Measurements from ENCODE around the gene PSIP1. TPM values are rescaled to one million over a fixed set of nuclear protein-coding genes. Genes with fewer than 3 reads are reported as not detected.

Gene PSIP1
- total and polyA plus RNA-seq, 2 donors (not counting 1 experiment from before 2014, with no cell fraction given): 19.7 to 124 TPM

- intact Hi-C loops (cut with micrococcal nuclease): loop anchor here (1.0 to 2.0 kb wide), 5 partner anchors 88 to 211 kb away; partner anchors contain the start of genes PSIP1 and TTC39B
- H3K4me3 ChIP-seq (ENCODE audit: control extremely low read depth in 1 of 5, extremely low read depth in 1 of 5, insufficient read depth in 1 of 5, low read depth in 2 of 5, low read length in 4 of 5): peak overlapping the region; percentile 42 to 95 (median 87)
- WGBS (ENCODE audit: insufficient coverage): 25% methylated on average over 3 of the region's 9 CpGs
- Mint-ChIP-seq H3K4me3 (peak overlapping the region; percentile 93), H3K27me3 (no peaks in the 10 kb centered on the region), H3K4me1 (peaks cover 36% of the 10 kb centered on the region), H3K27ac (peak overlapping the region; percentile 84), H3K9me3 (ENCODE audit: insufficient read depth) (no peaks in the 10 kb centered on the region)
- POLR2A ChIA-PET: no interaction called here
- H3K27ac ChIP-seq (ENCODE audit: low read length in 2 of 2): peak overlapping the region; percentile 68 to 74
- peak overlapping the region; percentile 75 for H3K4me2 ChIP-seq (replicated peaks; ENCODE audit: low read depth, low read length, poor library complexity, severe bottlenecking)
- peaks cover 26 to 29% of the 10 kb centered on the region in 2 donors for H3K4me1 ChIP-seq (ENCODE audit: control insufficient read depth in 2 of 2, insufficient read depth in 2 of 2, low read length in 2 of 2)
- H4K20me1 ChIP-seq (ENCODE audit: control insufficient read depth, insufficient read depth, low read length, poor library complexity, severe bottlenecking): peaks cover 4% of the 10 kb centered on the region
- peak overlapping the region; percentile 84 for H3K9ac ChIP-seq (ENCODE audit: low read length)
- DNase-seq (no peak), ATAC-seq (ENCODE audit: low read depth) (no peak)
- H3K79me2 ChIP-seq (ENCODE audit: control insufficient read depth, insufficient read depth, low read length): peaks cover 42% of the 10 kb centered on the region
- peaks cover 0 to 4% of the 10 kb centered on the region in 2 experiments for H3K36me3 ChIP-seq (replicated peaks in 1 of 2; ENCODE audit: control extremely low read depth in 1 of 2, control insufficient read depth in 1 of 2, extremely low read depth in 1 of 2, insufficient read depth in 2 of 2, low read length in 1 of 2)
- H2AFZ ChIP-seq (ENCODE audit: insufficient read depth, low read depth, low read length, poor library complexity, severe bottlenecking): peak overlapping the region; percentile 90
- H3K9me3 ChIP-seq (ENCODE audit: control extremely low read depth in 1 of 3, control insufficient read depth in 2 of 3, insufficient read depth in 1 of 3, low read length in 2 of 3): no peaks in the 10 kb centered on the region
- CTCF ChIA-PET: interaction anchor here (0.5 to 3.0 kb wide), 2 partner anchors 11 to 185 kb away, joined by 3 to 8 read pairs; no protein-coding TSS in a partner anchor
- no peaks in the 10 kb centered on the region for H3K27me3 ChIP-seq (replicated peaks in 1 of 4; ENCODE audit: control extremely low read depth in 1 of 4, control insufficient read depth in 3 of 4, insufficient read depth in 4 of 4, low read length in 3 of 4)
- TF ChIP-seq, protein P1, sequence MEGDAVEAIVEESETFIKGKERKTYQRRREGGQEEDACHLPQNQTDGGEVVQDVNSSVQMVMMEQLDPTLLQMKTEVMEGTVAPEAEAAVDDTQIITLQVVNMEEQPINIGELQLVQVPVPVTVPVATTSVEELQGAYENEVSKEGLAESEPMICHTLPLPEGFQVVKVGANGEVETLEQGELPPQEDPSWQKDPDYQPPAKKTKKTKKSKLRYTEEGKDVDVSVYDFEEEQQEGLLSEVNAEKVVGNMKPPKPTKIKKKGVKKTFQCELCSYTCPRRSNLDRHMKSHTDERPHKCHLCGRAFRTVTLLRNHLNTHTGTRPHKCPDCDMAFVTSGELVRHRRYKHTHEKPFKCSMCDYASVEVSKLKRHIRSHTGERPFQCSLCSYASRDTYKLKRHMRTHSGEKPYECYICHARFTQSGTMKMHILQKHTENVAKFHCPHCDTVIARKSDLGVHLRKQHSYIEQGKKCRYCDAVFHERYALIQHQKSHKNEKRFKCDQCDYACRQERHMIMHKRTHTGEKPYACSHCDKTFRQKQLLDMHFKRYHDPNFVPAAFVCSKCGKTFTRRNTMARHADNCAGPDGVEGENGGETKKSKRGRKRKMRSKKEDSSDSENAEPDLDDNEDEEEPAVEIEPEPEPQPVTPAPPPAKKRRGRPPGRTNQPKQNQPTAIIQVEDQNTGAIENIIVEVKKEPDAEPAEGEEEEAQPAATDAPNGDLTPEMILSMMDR (IDR thresholded peaks at IDR 0.05): no peak
- TF ChIP-seq EZH2 (IDR thresholded peaks at IDR 0.05; ENCODE audit: borderline replicate concordance, insufficient read depth, low read depth, low read length, poor library complexity, severe bottlenecking): no peak
Measured at GRCh38 chr9:15421990-15422371, 88.8 kb downstream of the PSIP1 start.

DNA sequence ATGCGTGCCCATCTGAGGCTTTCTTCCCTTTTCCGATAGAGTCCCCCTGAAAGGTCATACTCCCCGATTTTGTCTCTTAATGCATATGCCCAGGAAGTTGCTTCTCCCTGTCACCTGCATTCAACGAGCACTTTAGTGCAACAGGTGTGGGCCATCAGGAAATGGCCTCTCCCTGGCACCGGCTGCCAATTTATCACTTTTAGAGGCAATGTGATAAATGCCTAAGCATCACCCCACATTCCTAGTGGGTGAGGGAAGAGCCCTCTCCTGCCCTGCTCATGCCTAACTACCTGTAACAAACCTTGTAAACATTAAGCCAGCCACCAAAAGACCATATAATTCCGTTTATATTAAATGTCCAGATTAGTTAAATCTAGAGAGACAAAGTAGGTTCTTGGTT is 89.2 kb downstream of the PSIP1 start:
- ChIA-PET CTCF (interaction anchor here (3.0 kb wide), 1 partner anchor 185 kb away, joined by 8 read pairs; no protein-coding TSS in a partner anchor), POLR2A (no interaction called here)
- Histone ChIP-seq H3K9ac (ENCODE audit: low read length) (no peak overlapping the region), H2AFZ (ENCODE audit: insufficient read depth, low read depth, low read length, poor library complexity, severe bottlenecking) (no peak overlapping the region), H3K79me2 (ENCODE audit: control insufficient read depth, insufficient read depth, low read length) (peaks cover 37% of the 10 kb centered on the region), H3K4me1 (ENCODE audit: control insufficient read depth in 2 of 2, insufficient read depth in 2 of 2, low read length in 2 of 2) (peaks cover 24 to 29% of the 10 kb centered on the region in 2 donors), H3K4me3 (ENCODE audit: control extremely low read depth in 1 of 5, extremely low read depth in 1 of 5, insufficient read depth in 1 of 5, low read depth in 2 of 5, low read length in 4 of 5) (no peak overlapping the region), H3K4me2 (replicated peaks; ENCODE audit: low read depth, low read length, poor library complexity, severe bottlenecking) (no peak overlapping the region), H4K20me1 (ENCODE audit: control insufficient read depth, insufficient read depth, low read length, poor library complexity, severe bottlenecking) (peaks cover 4% of the 10 kb centered on the region), H3K36me3 (replicated peaks in 1 of 2; ENCODE audit: control extremely low read depth in 1 of 2, control insufficient read depth in 1 of 2, extremely low read depth in 1 of 2, insufficient read depth in 2 of 2, low read length in 1 of 2) (peaks cover 0 to 4% of the 10 kb centered on the region in 2 experiments), H3K27me3 (replicated peaks in 1 of 4; ENCODE audit: control extremely low read depth in 1 of 4, control insufficient read depth in 3 of 4, insufficient read depth in 4 of 4, low read length in 3 of 4) (no peaks in the 10 kb centered on the region), H3K9me3 (ENCODE audit: control extremely low read depth in 1 of 3, control insufficient read depth in 2 of 3, insufficient read depth in 1 of 3, low read length in 2 of 3) (no peaks in the 10 kb centered on the region), H3K27ac (ENCODE audit: low read length in 2 of 2) (no peak overlapping the region)
- DNase-seq (no peak), ATAC-seq (ENCODE audit: low read depth) (no peak)
- Mint-ChIP-seq H3K27ac (peak overlapping the region; percentile 84), H3K27me3 (no peaks in the 10 kb centered on the region), H3K4me3 (peak overlapping the region; percentile 93), H3K9me3 (ENCODE audit: insufficient read depth) (no peaks in the 10 kb centered on the region), H3K4me1 (peaks cover 32% of the 10 kb centered on the region)
- intact Hi-C loops (cut with micrococcal nuclease): no loop called here
- 100% methylated on average over 4 of the region's 6 CpGs for WGBS (ENCODE audit: insufficient coverage)
- no peak for TF ChIP-seq EZH2 (IDR thresholded peaks at IDR 0.05; ENCODE audit: borderline replicate concordance, insufficient read depth, low read depth, low read length, poor library complexity, severe bottlenecking)
- TF ChIP-seq, protein P1 (IDR thresholded peaks at IDR 0.05): no peak

Data from B cell (primary cell).